Testis (tissue), 2 donors: ENCODE data around the gene CDCP1.

Experiments
- POLR2A ChIP-seq: fragments of 450-650 bp; IDR thresholded peaks from one replicate; pipeline ENCODE4 v1.6.1; 2017; ENCODE audit warnings: antibody characterized with exemption, mild to moderate bottlenecking, moderate library complexity
- TF ChIP-seq, protein P1 (sequence below), 3 experiments: fragments of 450-650 bp in 2 of 3; fragments of 200-600 bp in 1 of 3; sonication (generic) in 1 of 3; IDR thresholded peaks; one replicate each; pipeline ENCODE4 v1.5.1; 2016 to 2019; ENCODE audit warnings: antibody characterized with exemption in 3 of 3, mild to moderate bottlenecking in 2 of 3, moderate library complexity in 1 of 3

DNA sequence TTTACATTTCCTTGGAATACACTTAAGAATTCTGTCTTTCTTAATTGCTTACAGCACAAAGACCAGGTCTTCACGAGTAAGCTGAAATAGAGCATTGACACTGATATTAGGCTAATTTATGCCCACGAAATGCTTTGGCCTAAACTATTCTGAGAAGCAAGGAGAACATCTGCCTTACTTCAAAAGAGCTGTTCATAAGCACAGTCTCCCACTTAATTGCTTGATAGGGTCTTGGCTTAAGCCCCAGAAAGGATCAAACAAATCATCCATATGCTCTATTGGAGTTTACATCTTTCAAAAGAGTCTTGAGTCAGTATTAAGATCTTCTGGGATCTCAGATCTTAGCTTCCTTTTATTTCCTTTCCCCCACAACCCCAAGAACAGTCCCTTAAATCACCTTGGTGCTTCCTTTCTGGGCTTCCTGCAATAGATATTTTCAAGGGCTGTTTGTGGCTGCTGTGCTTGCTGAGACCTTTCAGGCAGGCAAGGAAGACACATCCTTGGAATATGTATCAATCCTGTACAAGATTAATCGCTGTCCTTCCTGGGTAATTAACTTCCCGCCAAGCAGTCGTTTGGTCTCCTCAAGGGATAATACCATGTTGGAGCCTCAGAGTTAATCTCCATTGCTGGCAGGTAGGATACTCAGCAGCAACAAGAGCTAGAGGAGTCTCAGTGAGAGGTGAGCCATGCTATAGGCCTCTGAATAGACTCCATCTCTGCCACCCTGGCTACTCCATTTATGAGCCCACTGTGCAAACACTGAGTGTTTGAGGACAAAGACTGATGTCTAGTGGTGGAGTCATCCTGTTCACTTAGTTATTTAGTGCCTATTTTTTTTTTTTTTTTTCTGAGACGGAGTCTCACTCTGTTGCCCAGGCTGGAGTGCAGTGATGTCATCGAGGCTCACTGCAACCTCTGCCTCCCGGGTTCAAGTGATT, 42.8 kb upstream of the CDCP1 start:
- TF ChIP-seq, protein P1, sequence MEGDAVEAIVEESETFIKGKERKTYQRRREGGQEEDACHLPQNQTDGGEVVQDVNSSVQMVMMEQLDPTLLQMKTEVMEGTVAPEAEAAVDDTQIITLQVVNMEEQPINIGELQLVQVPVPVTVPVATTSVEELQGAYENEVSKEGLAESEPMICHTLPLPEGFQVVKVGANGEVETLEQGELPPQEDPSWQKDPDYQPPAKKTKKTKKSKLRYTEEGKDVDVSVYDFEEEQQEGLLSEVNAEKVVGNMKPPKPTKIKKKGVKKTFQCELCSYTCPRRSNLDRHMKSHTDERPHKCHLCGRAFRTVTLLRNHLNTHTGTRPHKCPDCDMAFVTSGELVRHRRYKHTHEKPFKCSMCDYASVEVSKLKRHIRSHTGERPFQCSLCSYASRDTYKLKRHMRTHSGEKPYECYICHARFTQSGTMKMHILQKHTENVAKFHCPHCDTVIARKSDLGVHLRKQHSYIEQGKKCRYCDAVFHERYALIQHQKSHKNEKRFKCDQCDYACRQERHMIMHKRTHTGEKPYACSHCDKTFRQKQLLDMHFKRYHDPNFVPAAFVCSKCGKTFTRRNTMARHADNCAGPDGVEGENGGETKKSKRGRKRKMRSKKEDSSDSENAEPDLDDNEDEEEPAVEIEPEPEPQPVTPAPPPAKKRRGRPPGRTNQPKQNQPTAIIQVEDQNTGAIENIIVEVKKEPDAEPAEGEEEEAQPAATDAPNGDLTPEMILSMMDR (IDR thresholded peaks at IDR 0.05), result no peak
- no peak for TF ChIP-seq POLR2A
